Aorta (tissue), 5 donors: ENCODE measurements around the gene EVPL. TPM values are rescaled to one million over a fixed set of nuclear protein-coding genes. Genes with fewer than 3 reads are reported as not detected.

ENCODE experiments used
- ATAC-seq: fragments of 200-7000 bp; cut with Tn5 transposase; one replicate; pipeline ENCODE4 v1.9.1; 2022; ENCODE audit warnings: moderate library complexity; ENCODE audit not compliant: low FRiP score
- DNase-seq, 2 donors: peaks; one replicate each; pipeline ENCODE4 v3.0.0-alpha.2; 2020
- H3K27ac ChIP-seq, 2 donors: one replicate each; pipeline ENCODE4 v1.5.1; 2013; ENCODE audit warnings: low read length in 2 of 2, mild to moderate bottlenecking in 2 of 2, moderate library complexity in 2 of 2, control low read depth in 1 of 2, inconsistent platforms in 1 of 2, low read depth in 1 of 2
- H3K27me3 ChIP-seq, 2 donors: one replicate each; pipeline ENCODE4 v1.6.1; 2013; ENCODE audit warnings: control low read depth in 1 of 2, low read length in 1 of 2, mild to moderate bottlenecking in 1 of 2, moderate library complexity in 1 of 2; ENCODE audit not compliant: insufficient read depth in 2 of 2, control insufficient read depth in 1 of 2
- H3K36me3 ChIP-seq, 2 donors: one replicate each; pipeline ENCODE4 v1.6.1; 2013; ENCODE audit warnings: control low read depth in 1 of 2, low read length in 1 of 2, mild to moderate bottlenecking in 1 of 2; ENCODE audit not compliant: insufficient read depth in 2 of 2, control insufficient read depth in 1 of 2
- H3K4me1 ChIP-seq, 2 donors: one replicate each; pipeline ENCODE4 v1.6.1; 2013; ENCODE audit warnings: low read length in 2 of 2, control low read depth in 1 of 2, mild to moderate bottlenecking in 1 of 2, moderate library complexity in 1 of 2; ENCODE audit not compliant: insufficient read depth in 2 of 2, control insufficient read depth in 1 of 2
- H3K4me3 ChIP-seq, 2 donors: one replicate each; pipeline ENCODE4 v1.5.1; 2013; ENCODE audit warnings: low read length in 2 of 2, control low read depth in 1 of 2, mild to moderate bottlenecking in 1 of 2
- H3K9me3 ChIP-seq: one replicate; pipeline ENCODE4 v1.6.1; 2013; ENCODE audit warnings: mild to moderate bottlenecking, low read length; ENCODE audit not compliant: control insufficient read depth
- WGBS, 2 donors: extraction: QIAGEN DNeasy Blood & Tissue Kit; methylation state at CpG; one replicate each; pipeline ENCODE4 v1.1.7; 2013; 5-methylcytosine and 5-hydroxymethylcytosine counted together
- intact Hi-C, 2 donors: fragments of 100-400 bp; cut with DNase I; formaldehyde crosslinking; loops; one replicate each; pipeline versions ENCODE4 v1.14.2 to v1.15.0; 2022
- polyA plus RNA-seq, 2 donors: library from polyadenylated mRNA; stranded (reverse); fragments of 200-250 nt; gene quantifications; one replicate each; pipeline ENCODE4 v1.2.3, GENCODE V29; 2013
- total RNA-seq, 2 donors: library from RNA; stranded (reverse); fragmentation: NEBNext Ultra II Directional; extraction: Animal tissue kit (Norgen Biotek cat#: 25700); gene quantifications; one replicate each; pipeline ENCODE4 v1.2.1, GENCODE V29; 2021
- donor health status: healthy with polysubstance abuse.
- donor health status: Bipolar disorder and iron deficiency.
- donor health status: DM: no; HTN: no; CAD: no.
- donor health status: DM: no; HTN: no; CAD: no.
- donor health status: DM: yes; HTN: yes; CAD: no.

The EVPL gene
- total and polyA plus RNA-seq, 4 donors = 0.10 to 12.5 (median 0.19) TPM

- Histone ChIP-seq H3K27me3 (no peaks in the 10 kb centered on the region), H3K27ac (no peak overlapping the region), H3K9me3 (no peaks in the 10 kb centered on the region), H3K36me3 (no peaks in the 10 kb centered on the region), H3K4me3 (no peak overlapping the region), H3K4me1 (no peaks in the 10 kb centered on the region)
- 91% methylated on average over 39 of the region's 39 CpGs for WGBS, 2 donors
- no peak for ATAC-seq
- DNase-seq = no peak
- intact Hi-C loops = no loop called here
Observed at GRCh38 chr17:76007131-76007849, 19.8 kb downstream of the EVPL start.

- Histone ChIP-seq H3K4me3 (no peak overlapping the region), H3K4me1 (no peaks in the 10 kb centered on the region), H3K27me3 (no peaks in the 10 kb centered on the region), H3K9me3 (no peaks in the 10 kb centered on the region), H3K36me3 (peaks cover 0 to 1% of the 10 kb centered on the region in 2 donors), H3K27ac (no peak overlapping the region)
- intact Hi-C loops = loop anchor here in 1 of 2 donors (2.0 kb wide), 1 partner anchor 101 kb away; the partner anchor contains the start of gene MRPL38
- no peak for ATAC-seq
- DNase-seq = peak; percentile 82 to 89
- 64 to 67% methylated on average over 16 of the region's 16 CpGs for WGBS, 2 donors
Observed at GRCh38 chr17:76005263-76006149, 21.6 kb downstream of the EVPL start.

DNA sequence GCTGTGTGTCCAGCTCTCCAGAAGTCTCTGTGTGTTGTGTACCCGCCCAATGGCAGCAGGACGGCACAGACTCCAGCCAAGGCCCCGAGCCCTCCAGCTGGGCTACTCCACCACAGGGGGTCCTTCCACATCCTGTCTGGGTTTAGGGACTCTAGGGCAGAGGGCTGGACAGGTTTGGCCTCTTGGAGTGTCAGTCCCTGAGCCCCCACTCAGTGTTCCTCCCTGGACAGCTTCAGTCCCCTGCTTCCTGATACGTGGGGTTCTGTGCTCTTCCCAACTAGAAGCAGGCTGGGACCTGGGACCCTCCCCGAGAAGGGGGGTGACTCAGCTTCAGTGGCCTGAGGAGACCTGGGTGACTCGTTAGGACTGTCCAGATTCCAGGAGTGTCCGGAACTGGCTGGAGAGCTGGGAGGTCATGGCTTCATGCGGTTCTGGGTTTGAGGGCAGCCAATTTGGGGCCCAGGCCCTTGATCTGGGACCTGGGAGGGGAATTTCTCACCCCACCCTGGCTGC is 22.3 kb downstream of the EVPL start:
- DNase-seq (no peak), ATAC-seq (no peak)
- Histone ChIP-seq H3K27me3 (no peaks in the 10 kb centered on the region), H3K36me3 (peaks cover 0 to 1% of the 10 kb centered on the region in 2 donors), H3K4me3 (no peak overlapping the region), H3K27ac (no peak overlapping the region), H3K9me3 (no peaks in the 10 kb centered on the region), H3K4me1 (no peaks in the 10 kb centered on the region)
- intact Hi-C loops = loop anchor here (2.0 to 5.0 kb wide), 2 partner anchors 98 to 100 kb away; partner anchors contain the start of gene MRPL38 (in 1 of the 2)
- WGBS, 2 donors = 78 to 80% methylated on average over 8 of the region's 8 CpGs

- intact Hi-C loops = loop anchor here (2.0 to 5.0 kb wide), 2 partner anchors 97 to 99 kb away; partner anchors contain the start of gene MRPL38 (in 1 of the 2)
Observed at GRCh38 chr17:76003915-76004314, 23.2 kb downstream of the EVPL start.

GRCh38 chr17:76002100-76002499 is 25.0 kb downstream of the EVPL start:
- intact Hi-C loops = loop anchor here in 1 of 2 donors (5.0 kb wide), 1 partner anchor 95 kb away; no protein-coding TSS in a partner anchor
- no peaks in the 10 kb centered on the region for H3K4me1 ChIP-seq
- H3K27ac ChIP-seq = no peak overlapping the region
- ATAC-seq (no peak), DNase-seq (no peak)
- 95 to 96% methylated on average over 12 of the region's 12 CpGs for WGBS, 2 donors
- no peak overlapping the region for H3K4me3 ChIP-seq
- peaks cover 0 to 1% of the 10 kb centered on the region in 2 donors for H3K36me3 ChIP-seq
- no peaks in the 10 kb centered on the region for H3K9me3 ChIP-seq
- no peaks in the 10 kb centered on the region for H3K27me3 ChIP-seq

More at GRCh38 chr17:76003915-76004314, 23.2 kb downstream of the EVPL start:
- H3K27me3 ChIP-seq = no peaks in the 10 kb centered on the region
- no peak for DNase-seq
- no peaks in the 10 kb centered on the region for H3K4me1 ChIP-seq
- peaks cover 0 to 1% of the 10 kb centered on the region in 2 donors for H3K36me3 ChIP-seq
- 46 to 81% methylated on average over 6 of the region's 6 CpGs for WGBS, 2 donors
- ATAC-seq = no peak
- H3K27ac ChIP-seq = no peak overlapping the region
- no peak overlapping the region for H3K4me3 ChIP-seq
- H3K9me3 ChIP-seq = no peaks in the 10 kb centered on the region

GRCh38 chr17:76000755-76001521 is 26.2 kb downstream of the EVPL start, which contains the start of gene CDK3:
Gene CDK3, plus strand, starts transcription at chr17:76000855. Its CDS starts 571 bp downstream, at chr17:76001426.
- ATAC-seq (no peak), DNase-seq (no peak)
- peaks cover 0 to 1% of the 10 kb centered on the region in 2 donors for H3K36me3 ChIP-seq
- WGBS, 2 donors = 82 to 88% methylated on average over 19 to 21 of the region's 21 CpGs
- H3K27me3 ChIP-seq = no peaks in the 10 kb centered on the region
- no peaks in the 10 kb centered on the region for H3K9me3 ChIP-seq
- no peak within 1 kb of the TSS for H3K27ac ChIP-seq
- no peaks in the 10 kb centered on the region for H3K4me1 ChIP-seq
- intact Hi-C loops = loop anchor here in 1 of 2 donors (5.0 kb wide), 1 partner anchor 94 kb away; no protein-coding TSS in a partner anchor
- H3K4me3 ChIP-seq = no peak within 1 kb of the TSS

DNA sequence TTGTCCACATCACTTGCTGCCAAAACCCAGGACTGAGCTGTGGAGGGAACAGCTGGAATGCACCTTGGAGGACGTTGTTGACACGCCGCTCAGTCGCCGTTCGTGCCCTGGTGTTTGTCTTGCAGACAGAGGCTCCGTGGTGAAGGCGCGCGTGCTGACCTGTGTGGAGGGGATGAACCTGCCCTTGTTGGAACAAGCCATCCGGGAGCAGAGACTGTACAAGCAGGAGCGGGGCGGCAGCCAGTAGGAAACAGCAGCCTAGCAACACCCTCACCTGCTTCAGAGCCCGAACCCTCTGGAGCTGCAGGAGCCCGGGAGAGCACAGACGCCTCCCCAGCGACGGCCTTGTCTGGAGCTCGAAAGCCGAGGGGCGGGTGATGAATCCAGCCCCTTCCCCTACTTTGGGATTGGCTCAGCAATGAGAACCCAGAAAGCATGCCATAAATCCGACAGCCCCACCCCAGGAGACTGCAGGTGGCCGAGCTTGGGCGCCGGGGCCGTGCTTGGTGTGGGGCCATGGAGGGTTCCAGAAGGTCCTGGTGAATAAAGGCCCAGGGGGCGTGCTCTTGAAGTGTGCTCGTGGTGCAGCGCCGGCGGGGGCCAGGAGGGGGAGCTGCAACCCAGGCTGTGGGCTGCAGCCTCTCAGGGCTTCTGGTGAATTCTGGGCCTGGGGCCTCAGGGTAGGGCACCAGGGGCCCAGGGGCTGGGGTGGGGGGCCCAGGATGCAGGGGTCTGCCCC is 26.9 kb downstream of the EVPL start:
- Histone ChIP-seq H3K4me1 (no peaks in the 10 kb centered on the region), H3K36me3 (peaks cover 0 to 1% of the 10 kb centered on the region in 2 donors), H3K4me3 (no peak overlapping the region), H3K27ac (no peak overlapping the region), H3K27me3 (no peaks in the 10 kb centered on the region), H3K9me3 (no peaks in the 10 kb centered on the region)
- WGBS, 2 donors = 76 to 77% methylated on average over 31 of the region's 31 CpGs
- DNase-seq (no peak), ATAC-seq (no peak)
- intact Hi-C loops = loop anchor here in 1 of 2 donors (5.0 kb wide), 1 partner anchor 93 kb away; no protein-coding TSS in a partner anchor
